D721Med (cell line): ENCODE data around the gene SHC3.

Experiments
- DNase-seq: peaks from one replicate; pipeline ENCODE4 v3.0.0; 2011; ENCODE audit warnings: low spot score; ENCODE audit not compliant: insufficient read length
- FAIRE-seq: peaks from 2 replicates; lab custom pipeline; 2011; peaks lifted over from hg19 to GRCh38; lab: Jason Lieb, UNC
- TF ChIP-seq, protein P1 (sequence below): IDR thresholded peaks from 2 replicates; pipeline ENCODE4 v1.5.1; 2012; ENCODE audit warnings: mild to moderate bottlenecking, control low read depth; ENCODE audit not compliant: insufficient read depth; ENCODE audit errors: missing control alignments

Gene SHC3

DNA sequence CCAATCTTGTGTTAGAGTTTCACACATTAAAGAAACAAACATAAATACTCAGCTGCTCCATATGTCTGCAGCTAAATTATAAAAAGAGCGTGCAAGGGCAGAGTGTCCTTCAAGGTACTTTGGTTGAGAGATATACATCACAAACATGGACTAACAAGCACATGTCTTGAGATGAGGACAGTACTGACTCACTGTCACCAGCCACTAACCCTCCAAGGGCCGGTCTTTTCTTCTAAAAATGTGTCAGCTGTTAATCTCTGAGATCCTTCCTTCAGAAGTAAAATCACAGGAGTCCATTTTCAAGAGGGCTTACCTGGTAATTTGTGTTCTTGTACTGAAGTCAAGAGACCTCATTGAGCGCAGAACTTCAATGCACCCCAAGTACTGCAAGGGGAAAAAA is 66.4 kb downstream of the SHC3 start:
- DNase-seq (no peak), FAIRE-seq (no peak)
- TF ChIP-seq, protein P1, sequence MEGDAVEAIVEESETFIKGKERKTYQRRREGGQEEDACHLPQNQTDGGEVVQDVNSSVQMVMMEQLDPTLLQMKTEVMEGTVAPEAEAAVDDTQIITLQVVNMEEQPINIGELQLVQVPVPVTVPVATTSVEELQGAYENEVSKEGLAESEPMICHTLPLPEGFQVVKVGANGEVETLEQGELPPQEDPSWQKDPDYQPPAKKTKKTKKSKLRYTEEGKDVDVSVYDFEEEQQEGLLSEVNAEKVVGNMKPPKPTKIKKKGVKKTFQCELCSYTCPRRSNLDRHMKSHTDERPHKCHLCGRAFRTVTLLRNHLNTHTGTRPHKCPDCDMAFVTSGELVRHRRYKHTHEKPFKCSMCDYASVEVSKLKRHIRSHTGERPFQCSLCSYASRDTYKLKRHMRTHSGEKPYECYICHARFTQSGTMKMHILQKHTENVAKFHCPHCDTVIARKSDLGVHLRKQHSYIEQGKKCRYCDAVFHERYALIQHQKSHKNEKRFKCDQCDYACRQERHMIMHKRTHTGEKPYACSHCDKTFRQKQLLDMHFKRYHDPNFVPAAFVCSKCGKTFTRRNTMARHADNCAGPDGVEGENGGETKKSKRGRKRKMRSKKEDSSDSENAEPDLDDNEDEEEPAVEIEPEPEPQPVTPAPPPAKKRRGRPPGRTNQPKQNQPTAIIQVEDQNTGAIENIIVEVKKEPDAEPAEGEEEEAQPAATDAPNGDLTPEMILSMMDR: no peak

DNA sequence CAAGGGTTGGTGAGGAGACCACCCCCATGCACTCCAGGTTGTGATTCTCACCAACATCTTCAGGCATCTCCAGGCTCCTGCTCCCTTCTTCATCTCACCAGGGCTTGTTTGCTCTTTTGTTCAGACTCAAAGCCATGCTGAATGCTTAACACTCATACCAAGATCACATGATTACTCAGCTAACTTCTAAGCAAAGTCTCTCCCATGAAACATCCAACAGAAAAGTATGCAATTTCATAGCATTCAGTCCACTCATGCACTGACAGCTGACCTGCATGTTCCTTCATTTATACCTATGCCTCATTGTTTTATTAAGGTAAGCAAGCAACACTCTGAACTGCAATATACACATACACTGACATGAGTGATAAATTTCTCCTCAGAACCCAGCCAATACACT is 69.0 kb downstream of the SHC3 start:
- TF ChIP-seq, protein P1: no peak
- FAIRE-seq (no peak), DNase-seq (no peak)

DNA sequence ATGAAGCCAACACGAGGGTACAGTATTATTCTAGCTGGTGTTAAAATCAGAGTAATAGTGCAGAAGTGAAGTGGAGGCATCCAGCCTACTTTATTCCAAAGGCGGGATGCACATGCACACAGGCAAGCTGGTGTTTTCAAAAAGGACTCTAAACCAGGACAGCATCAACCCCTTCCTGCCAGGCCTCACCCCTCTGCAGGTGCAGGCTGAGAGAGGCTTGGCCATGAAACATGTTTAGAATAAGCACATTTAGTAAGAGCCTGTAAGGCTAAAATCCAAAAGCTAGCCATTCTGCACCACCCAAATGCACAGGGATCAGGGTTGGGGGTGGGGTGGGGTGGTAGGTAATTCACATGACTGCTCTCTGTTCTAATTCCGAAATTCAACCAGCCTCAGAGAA is 71.2 kb downstream of the SHC3 start:
- TF ChIP-seq, protein P1: no peak
- DNase-seq (no peak), FAIRE-seq (no peak)

DNA sequence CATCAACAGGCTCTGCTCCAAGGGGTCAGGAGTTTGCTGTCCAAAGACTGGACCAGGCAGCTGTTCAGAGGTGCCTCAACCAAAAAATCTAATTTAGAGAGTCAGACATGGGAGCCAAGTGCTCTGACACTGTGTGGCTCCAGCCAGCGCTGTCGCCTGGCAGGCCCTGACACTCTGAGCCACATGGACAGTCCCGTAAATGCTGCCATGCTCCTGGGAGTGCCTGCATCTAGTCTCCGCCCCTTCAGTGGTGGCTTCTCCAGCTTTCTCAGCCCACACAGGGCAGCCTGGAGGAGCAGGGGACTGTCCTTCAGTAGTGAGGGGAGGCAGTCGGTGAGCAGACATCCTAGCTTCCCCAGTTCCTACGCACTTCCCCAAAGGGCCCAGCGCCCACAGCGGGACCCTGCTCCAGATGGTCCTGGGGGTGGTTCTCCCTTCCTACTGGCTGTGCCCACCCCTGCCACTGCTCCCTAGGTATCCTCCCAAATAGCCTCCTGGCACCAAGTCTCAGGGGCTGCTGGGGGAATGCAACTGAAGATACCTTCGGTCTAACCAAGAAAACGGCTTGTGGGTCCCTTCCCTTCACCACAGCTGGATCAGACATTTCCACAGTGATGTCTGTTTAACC is 72.3 kb downstream of the SHC3 start:
- DNase-seq (no peak), FAIRE-seq (no peak)
- TF ChIP-seq, protein P1: no peak

DNA sequence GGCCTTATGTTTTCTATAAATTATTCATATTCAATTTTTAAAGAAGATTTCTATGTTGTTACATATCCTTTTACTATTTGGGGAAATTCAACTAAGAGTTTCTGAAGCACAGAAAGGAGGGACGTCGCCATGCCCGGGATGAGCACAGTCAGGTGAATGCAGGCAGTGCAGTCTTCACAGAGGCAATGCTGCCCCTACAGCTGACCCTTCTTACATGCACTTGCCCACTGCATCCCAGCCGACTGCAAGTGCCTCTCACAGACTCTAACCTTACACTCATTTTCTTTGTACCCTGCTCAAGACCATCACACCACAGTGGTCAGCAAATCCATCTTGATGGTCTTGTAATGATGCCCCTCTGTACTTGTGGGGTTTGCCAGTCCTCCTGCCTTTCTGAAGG is 73.8 kb downstream of the SHC3 start:
- TF ChIP-seq, protein P1: no peak
- FAIRE-seq (no peak), DNase-seq (no peak)

DNA sequence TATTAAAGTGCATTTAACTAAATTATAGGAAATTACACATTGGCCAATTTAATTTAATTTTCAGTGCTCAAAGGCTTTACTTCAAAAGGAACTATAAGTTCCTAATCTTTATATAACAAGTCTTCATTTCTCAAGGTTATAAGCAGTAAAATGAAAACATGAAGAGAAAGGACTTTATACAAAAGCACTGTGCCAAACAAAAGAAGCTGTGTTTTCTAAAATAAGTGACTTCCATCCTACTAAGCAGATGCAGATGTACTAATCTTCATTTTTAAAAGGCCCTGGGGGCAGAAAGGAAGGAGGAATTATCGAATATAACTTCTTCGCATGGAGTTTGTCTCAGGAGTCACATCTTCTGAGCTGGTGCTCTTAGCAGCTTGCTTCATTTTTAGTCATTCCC is 81.4 kb downstream of the SHC3 start:
- TF ChIP-seq, protein P1: no peak
- FAIRE-seq: no peak

DNA sequence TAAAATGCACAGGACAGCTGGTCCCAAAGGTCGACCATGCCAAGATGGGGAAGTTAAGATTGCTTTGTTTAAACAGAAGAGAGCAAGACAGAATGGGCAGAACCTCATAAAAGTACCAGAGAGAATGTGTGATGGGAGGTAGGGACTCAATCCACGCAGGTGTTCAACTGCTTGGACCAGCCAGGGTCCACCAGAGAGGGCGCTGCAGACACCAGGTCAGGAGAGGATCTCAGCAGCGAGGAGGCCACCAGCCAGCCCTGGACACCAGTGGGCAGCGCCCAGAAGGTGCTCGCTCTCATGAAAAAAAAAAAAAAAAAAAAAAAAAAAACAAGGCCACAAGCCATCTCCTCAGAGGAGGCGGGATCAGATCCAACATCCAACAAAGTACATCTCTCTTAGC is 81.8 kb downstream of the SHC3 start:
- FAIRE-seq (no peak), DNase-seq (no peak)
- TF ChIP-seq, protein P1: no peak

More for the DNA sequence above, 81.4 kb downstream of the SHC3 start:
- no peak for DNase-seq
